Right lobe of liver (tissue), 4 donors: Measurements from ENCODE around the gene KRTAP2-1.
"Not testable (repeated sequence)": the region's sequence is repeated elsewhere in the genome, so short reads cannot be mapped to it uniquely, and the experiment has no call there.

Experiments
- POLR2A ChIP-seq: fragments of 450-650 bp; IDR thresholded peaks from one replicate; pipeline ENCODE4 v1.6.1; 2017; ENCODE audit warnings: antibody characterized with exemption, mild to moderate bottlenecking
- TF ChIP-seq, protein P1 (sequence below), 4 donors: fragments of 200-600 bp in 3 of 4; fragments of 450-650 bp in 1 of 4; IDR thresholded peaks; one replicate each; pipeline versions ENCODE4 v1.5.1 to v1.8.0; 2016 to 2022; ENCODE audit warnings: antibody characterized with exemption in 4 of 4, mild to moderate bottlenecking in 2 of 4
- donor health status: DM: no; HTN: no; CAD: no.
- donor health status: DM: no; HTN: no; CAD: no.
- donor health status: DM: no; HTN: yes; CAD: no.

DNA sequence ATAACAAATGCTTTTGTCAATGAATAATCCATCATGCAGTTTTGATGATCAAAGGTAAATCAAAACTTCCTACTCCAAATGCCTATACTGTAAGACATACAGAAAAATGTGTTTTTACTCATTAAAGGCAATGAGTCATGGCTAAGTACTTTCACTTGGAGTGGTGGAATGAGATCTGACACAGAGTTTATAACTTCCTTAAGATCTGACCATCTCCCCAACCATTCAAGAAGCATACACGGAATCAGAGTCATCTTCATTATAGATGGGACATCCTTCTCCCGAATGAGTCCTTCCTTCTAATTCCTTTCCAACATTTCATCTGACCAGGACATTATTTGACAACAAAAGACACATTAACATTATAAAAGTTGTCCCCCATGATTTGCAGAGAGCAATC lies 36.3 kb upstream of the KRTAP2-1 start:
- TF ChIP-seq, protein P1, sequence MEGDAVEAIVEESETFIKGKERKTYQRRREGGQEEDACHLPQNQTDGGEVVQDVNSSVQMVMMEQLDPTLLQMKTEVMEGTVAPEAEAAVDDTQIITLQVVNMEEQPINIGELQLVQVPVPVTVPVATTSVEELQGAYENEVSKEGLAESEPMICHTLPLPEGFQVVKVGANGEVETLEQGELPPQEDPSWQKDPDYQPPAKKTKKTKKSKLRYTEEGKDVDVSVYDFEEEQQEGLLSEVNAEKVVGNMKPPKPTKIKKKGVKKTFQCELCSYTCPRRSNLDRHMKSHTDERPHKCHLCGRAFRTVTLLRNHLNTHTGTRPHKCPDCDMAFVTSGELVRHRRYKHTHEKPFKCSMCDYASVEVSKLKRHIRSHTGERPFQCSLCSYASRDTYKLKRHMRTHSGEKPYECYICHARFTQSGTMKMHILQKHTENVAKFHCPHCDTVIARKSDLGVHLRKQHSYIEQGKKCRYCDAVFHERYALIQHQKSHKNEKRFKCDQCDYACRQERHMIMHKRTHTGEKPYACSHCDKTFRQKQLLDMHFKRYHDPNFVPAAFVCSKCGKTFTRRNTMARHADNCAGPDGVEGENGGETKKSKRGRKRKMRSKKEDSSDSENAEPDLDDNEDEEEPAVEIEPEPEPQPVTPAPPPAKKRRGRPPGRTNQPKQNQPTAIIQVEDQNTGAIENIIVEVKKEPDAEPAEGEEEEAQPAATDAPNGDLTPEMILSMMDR (IDR thresholded peaks at IDR 0.05), result not testable (repeated sequence)
- not testable (repeated sequence) for TF ChIP-seq POLR2A
